Suppressor macrophage treated with lipopolysaccharide for 1 hour (primary cell): ENCODE data around the gene DHH.
"Not testable (repeated sequence)": the region's sequence is repeated elsewhere in the genome, so short reads cannot be mapped to it uniquely, and the experiment has no call there.

ENCODE experiments used
- DNase-seq, 3 donors: peaks; one replicate each; pipeline ENCODE4 v3.0.0-alpha.2; 2020 to 2022

The DHH gene

GRCh38 chr12:49068879-49069506 is 25.6 kb downstream of the DHH start:
- no peak for DNase-seq

DNA sequence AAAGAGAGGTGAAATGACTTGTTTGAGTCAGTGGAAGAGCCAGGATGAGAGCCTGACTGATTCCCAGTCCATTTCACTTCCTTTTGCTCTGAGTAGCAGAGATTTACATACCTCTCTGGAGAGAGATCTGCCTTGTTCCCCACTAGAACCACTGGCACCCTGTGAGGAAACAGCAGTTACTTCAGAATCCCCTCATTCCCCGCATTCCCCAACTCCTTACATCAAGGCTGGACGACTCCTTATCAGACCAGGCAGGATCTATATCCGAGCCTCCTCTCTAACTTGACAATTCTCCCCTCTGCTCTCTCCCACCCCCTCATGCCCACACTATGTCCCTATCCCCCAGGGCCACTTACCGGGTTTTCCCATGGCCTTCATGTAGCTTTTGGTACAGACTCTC is 28.5 kb downstream of the DHH start:
- DNase-seq = no peak

DNA sequence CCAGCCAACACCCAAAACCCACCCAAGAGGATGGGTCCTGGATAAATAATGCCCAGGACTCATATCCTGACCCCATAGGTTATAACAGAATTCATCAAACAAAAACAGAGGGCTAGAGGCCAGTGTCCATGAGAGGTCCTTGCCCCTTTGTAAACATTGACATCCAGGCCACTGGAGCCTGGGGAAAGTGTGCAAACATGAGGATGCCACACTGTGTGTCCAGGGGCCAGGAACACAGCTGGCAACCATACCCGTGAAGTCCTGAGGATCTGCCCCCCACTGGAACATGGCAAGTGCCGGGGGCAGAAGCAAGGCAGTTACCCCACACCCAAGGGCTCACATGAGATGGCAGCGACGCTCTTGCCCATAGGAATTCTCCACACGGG is 29.8 kb downstream of the DHH start:
- no peak for DNase-seq

DNA sequence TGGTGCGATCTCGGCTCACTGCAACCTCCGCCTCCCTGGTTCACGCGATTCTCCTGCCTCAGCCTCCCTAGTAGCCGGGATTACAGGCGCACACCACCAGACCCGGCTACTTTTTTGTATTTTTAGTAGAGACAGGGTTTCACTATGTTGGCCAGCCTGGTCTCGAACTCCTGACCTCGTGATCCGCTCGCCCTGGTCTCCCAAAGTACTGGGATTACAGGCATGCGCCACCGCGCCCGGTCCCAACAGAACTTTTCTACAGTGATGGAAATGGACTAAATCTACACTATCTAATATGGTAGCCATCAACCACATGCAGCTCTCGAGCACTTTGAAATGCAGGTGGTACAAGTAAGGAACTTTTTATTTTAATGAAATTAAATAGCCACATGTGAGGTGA is 32.7 kb downstream of the DHH start:
- DNase-seq = not testable (repeated sequence)

DNA sequence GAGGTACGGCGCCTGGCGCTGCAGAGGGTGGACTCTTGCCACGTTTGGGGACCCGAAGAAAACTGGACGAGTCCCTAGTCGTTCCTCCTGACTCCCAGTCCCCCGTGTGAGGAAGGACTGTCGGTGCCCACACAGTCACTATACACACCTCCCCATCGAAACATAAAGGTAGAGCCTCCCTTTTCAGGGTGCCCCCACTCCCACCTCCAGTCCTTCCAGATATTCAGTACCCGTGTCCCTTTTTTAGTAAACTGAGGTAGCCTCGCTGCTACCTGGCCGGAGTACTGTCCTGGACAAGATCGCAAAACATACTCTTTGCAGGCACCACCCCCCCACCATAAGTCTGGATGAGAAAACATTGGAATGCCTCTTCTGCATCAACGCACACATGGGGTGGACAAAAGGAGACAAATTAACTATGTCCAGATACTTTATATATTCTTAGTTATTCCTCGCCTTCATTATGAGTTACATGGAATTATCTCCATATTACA is 33.4 kb downstream of the DHH start:
- no peak for DNase-seq

DNA sequence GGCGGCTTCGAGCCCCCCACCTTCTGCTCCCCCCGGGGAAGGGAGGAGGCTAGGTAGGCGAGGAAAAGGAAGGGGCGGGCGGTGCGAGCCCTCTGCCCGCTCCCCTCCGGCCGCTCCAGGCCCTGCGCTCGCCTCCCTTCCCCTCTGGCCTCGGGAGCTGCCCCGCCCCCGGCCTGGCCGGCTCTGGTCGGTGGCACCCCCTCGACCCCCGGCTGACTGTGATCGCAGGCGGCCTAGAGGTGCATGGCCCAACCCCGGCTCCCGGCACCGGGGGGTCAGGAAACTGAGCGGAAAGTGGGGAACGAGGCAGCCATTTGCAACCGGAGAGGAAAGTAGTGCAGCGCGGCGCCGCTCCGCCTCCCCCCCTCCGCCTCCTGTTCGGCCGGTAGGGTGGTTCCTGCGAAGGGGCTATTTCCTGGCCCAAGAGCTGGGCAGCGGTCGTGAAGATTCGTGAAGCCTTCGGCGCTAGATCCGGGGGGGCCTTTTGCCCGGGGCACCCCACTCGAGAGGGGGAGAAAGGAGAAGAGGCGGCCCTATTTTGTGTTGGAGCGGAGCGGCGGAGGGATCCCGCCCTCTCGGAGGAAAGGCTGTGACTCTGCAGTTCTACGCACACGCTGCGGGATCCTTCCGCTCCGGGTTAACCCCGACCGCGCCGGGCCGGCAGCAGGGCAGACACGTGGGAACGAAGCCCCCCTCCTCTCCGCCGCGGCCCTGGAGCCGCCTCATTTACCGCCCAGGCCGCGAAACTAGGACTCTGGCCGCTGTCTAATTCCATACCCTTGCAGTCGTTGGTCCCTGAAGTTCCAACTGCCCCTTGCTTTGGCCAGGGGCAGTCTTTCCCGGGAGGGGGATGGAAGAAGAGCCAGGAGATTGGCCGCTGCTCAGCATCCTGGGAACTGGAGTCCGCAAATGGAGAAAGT is 34.1 kb downstream of the DHH start, which contains the start of gene KMT2D:
Gene KMT2D, minus strand, starts transcription at position 558 of the 920 bp plus-strand sequence. CDS start 5,470 bp downstream, outside the sequence.
- peak; percentile 93 to 97 (median 95) for DNase-seq

DNA sequence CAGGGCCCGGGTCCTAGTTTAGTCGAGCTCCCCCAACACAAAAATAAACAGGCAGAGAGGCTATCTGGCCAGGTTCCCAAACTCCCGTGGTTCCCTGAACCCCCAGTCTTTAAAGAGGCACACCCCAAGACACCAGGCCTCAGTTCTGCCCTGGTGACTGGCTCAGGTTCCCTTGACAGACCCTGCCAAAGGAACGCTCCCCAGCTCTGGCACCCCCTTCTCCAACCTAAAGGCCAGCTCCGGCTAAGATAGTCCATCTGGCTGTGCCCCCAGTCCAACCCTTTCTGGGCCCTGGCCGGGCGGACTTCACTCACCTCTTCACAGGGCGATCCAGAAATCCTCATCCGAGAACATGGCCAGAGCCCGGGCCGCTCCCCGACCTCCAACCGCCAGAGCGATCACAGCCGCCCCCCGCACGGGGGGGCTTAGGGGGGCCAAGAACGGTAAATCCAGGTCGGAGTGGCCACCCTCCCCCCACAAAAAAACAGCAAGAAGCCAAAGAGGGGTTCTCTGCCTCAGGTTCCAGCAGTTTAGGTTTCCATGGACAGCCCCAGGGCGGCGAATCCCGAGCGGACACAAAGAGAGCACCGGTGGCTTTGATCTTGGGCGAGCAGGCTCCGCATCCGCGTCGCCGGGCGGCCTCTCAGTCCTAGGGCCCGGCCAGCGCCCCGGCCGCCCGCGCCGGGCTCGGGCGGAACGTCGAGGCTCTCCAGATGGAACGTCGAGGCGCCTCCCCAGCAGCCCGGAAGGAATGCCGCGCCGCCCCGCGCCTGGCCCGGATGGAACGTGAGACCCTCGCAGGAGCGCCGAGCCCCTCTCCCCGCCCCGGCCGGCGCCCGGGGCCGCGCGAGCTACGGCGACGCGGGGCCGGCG is 35.1 kb downstream of the DHH start:
- DNase-seq = peak; percentile 37 to 70 (median 39)

GRCh38 chr12:49059045-49059298 is 35.6 kb downstream of the DHH start:
- peak in 1 of 3 donors; percentile 13 for DNase-seq

DNA sequence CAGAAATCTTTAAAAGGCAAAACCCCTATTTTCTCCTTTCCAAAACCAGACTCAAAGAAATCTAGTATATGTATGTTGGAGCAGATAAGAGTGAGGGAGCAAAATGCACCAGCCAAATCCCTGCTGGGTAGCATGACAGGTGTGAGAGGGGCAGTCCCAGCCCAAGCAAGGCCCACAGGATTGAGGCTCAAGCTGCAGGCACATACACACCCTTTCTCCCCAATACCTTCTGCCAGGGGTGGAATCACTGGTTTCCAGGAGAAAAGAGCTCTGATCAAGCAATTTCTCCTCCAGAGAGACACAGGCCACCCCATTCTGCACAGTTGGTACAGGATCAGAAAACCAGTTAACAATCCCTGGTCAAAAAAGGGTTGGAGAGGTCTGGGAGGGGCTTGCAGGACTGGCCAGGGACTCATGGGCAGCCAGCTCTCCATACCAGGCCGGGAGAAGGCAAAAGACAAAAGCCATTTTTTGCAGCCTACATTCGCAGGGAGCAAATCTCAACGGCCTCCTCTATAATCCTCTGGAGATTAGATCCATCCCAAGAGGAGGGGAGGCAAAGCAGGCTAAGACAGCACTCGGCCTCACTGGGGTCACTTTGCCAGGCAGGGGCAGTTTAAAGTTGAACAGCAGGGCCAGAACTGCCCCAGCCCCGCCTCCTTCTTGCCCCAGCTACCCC is 36.1 kb downstream of the DHH start:
- DNase-seq = no peak

- peak; percentile 20 to 37 (median 29) for DNase-seq
Observed at GRCh38 chr12:49057888-49058287, 36.7 kb downstream of the DHH start.

- DNase-seq = peak; percentile 91 to 95 (median 95)
Observed at GRCh38 chr12:49055978-49056754, 38.4 kb downstream of the DHH start.

DNA sequence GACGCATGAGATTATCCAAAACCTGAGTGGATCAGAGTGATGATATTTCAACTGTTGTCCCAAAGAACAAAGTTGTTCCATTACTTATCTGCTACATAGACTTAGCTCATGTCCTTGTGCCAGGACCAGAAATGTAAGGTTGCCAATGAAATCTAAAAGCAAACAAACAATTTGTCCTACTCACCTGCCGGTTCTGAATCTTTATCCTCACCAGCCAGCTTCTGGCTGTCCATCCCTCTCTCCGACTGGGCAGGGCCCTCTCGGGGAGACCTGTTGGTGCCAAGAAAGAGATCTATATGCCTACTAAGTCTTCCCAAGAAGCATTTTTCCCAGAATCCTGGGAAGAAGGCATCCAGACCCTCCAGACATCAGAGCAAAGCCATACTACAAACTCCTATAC is 39.5 kb downstream of the DHH start:
- DNase-seq = no peak

GRCh38 chr12:49054524-49054923 is 40.1 kb downstream of the DHH start:
- DNase-seq = no peak

GRCh38 chr12:49054096-49054495 is 40.5 kb downstream of the DHH start:
- DNase-seq = no peak

GRCh38 chr12:49052451-49053208 is 42.0 kb downstream of the DHH start:
- no peak for DNase-seq

DNA sequence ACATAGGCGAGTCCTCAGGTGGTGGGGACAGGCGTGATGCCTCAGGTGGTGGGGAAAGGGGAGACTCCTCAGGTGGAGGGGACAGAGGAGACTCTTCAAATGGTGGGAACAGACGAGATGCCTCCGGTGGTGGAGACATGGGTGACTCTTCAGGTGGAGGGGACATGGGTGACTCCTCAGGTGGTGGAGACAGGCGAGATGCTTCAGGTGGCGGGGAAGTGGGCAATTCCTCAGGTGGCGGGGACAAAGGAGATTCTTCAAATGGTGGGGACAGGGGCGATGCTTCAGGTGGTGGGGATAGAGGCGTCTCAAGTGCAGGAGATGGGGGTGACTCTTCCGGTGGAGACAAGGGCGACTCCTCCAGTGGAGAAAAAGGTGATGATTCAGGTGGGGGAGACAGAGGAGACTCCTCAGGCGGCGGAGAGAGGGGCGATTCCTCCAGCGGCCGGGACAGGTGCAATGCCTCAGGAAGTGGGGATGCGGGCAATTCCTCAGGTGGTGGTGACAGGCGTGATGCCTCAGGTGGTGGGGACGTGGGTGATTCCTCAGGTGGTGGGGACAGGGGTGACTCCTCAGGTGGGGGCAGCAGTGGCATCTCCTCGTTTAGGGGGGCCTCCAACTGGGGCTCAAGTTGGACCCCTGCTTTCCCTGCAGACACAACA is 42.7 kb downstream of the DHH start:
- DNase-seq = no peak

- DNase-seq = no peak
Observed at GRCh38 chr12:49051373-49051764, 43.2 kb downstream of the DHH start.

DNA sequence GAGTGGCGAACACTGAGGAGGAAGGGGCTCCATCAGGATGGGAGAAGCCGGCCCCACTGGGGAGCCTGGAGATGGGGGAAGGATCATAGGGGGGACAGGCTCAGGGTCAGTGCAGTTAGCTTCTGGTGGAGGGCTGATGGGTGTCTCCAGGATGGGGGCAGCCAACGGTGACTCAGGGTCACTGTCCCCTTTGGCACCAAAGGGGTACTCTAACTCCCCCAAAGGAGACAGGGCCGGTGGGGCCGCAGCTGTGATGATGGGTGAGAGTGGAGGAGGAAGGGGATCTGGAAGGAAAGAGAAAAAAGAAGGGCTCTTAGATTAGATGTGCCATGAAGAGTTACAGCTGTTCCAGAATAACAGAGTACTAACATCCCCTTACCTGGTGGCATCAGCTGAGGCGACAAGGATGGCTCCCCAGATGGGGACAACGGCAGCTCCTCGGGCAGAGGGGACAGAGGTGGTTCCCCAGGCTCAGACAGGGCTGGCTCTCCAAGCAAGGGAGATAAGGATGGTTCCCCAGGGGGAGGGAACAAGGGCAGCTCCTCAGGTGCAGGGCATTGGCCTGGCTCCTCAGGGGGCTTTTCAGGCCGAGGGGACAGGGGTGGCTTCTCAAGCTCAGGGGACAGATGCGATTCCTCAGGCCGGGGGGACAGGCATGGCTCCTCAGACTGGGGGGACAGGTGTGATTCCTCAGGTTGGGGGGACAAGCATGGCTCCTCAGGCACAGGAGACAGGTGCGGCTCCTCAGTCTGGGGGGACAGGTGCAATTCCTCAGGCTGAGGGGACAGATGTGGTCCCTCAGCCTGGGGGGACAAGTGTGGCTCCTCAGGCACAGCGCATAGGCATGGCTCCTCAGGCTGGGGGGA is 43.9 kb downstream of the DHH start:
- DNase-seq = no peak

DNA sequence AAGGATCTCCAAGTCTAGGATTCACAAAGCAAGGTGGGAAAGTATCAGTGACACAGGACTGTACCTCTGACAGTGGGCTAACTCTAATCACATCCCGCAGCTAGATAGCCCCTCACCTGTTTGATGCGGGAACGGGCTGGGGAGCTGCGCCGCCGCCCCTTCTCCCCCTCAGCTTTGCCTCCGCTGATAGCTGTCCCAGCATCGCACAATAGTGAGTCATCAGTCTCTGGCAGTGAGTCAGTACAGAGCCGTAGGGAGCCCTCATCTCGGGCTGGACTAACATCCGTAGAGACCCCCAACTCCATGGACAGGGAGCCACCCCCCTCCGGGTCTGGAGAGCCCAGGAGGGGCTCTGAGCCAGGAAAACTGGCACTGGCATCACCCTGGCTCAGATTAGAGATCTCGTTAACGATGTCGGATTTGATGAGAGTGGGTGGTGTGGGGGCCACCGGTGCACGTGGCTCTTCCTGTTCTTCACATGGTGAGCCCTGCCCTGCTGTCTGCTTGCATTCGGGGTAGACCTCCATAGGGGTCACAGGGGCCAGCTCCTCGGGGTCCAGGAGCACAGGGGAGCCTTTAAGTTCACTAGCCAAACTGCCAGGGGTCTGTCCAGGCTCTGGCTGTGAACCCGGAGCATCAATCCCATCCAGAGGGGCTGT is 44.9 kb downstream of the DHH start:
- no peak for DNase-seq
